ENCODE measurements around the gene WDR48.
A peak's percentile ranks its signal among the peaks of the same experiment; 100 is the strongest.

The WDR48 gene

DNA sequence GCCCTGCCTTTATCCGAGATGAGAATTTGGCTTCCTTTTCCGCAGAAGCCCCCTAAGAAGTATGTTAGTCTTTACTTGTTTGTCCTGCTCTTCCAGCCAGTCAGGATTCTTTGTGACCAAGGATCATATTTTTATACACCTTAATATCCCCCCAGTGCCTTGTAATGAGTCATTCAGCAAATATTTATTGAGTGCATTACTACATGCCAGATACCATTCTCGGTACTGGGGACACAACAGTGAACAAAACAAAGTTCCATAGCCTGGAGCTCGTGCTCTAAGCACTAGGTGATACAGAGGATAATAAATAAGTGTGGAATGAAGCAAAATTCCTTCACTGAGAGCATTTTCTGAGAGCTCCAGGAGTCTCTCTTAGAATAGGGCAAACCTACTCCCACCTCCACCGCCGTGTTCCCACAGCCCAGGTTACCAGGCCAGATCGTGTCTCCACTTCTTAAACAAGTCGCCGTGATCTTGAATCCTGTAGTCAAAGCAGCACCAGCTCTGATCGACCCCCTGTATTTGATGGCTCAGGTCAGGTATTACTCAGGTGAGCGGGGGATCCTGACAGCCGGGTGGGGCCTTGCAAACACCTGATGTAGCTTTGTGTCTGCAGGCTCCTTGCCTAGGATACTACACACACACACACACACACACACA, 74.2 kb downstream of the WDR48 start:
- peak; percentile 64 for DNase-seq

DNA sequence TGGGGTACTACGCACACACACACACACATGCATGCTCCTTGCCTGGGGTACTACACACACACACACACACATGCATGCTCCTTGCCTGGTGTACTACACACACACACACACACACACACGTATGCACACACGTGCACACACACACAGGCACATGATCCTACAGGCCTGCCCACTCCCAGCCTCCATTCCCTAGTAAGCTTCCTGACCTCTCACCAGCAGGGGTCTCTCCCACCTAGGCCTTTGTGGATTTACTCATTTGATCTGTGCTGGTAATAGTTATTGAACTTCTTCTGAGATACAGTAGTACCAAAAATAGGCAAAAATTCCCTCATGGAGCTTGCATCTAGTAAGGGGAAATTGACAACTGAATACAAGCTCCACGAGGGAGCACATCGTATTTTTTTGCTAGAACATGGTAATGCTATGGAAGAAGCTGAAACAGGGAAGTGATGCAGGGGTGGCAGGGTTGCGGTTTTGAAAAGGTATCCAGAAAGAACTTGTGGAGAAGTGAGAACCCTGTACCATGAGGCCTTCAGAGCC, 74.8 kb downstream of the WDR48 start:
- DNase-seq: peak; percentile 69

DNA sequence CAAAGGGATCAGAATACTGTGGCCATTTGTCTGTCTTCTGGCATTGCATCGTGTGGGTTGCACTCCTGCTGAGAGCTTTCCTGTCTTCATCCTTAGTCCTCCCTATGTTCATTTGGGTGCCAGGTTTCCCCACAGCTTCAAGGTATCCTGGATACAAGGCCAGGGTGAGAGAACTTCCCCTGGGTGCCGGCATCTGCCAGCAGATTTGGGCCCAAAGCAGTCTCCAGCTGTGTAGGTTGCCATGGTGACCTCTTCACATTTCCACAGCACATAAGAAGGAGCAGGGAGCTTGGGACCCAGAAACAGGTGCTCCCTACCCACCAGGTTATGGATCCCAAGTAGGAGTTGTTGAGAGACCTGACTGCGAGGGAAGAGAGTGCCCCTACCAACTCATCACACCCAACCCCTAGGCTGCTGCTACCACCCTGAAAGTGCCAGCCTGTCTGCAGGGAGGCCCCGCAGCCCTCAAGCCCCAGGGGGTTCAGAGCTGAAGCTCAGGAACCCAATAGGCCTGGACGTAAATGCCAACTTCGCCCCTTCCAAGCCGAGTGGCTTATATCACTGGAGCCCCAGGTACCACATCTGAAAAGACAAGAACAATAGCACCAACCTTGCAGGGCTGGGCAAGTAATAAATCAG, 75.6 kb downstream of the WDR48 start:
- DNase-seq: no peak

DNA sequence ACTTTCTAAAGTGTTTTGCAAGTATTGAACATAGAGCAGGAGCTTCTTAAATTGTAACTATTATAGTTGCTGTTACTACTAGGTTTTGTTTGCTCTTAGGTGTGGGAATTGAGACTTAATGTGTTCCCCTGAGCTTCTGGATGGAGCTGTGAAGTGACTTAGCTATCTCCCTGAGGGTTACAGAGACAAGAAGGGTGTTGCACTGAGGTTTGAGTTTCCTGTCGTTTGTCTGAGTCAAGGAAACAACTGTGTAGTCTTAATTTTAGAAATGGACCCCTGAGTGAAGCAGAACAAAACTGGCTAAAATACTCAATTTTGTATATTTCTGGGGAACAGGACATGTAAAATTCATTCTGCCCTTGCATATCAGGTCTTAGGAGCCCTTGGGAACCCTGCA, 76.1 kb downstream of the WDR48 start:
- DNase-seq: no peak

DNA sequence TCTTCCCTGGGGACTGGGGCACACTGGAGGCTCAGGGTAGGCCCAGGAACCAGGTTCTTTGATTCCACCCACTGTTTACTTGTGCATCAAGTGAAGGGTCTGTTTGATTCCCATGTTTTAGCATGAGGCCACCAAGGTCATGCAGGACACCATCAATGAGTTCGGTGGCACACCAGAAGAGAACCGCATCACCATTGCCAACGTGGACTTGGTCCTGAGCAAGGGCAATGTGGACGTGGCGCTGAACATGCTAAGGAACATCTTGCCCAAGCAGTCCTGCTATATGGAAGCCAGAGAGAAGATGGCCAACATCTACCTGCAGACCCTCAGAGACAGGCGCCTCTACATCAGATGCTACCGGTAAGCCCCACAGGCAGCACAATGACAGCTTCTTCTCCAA, 77.1 kb downstream of the WDR48 start:
- DNase-seq: no peak

DNA sequence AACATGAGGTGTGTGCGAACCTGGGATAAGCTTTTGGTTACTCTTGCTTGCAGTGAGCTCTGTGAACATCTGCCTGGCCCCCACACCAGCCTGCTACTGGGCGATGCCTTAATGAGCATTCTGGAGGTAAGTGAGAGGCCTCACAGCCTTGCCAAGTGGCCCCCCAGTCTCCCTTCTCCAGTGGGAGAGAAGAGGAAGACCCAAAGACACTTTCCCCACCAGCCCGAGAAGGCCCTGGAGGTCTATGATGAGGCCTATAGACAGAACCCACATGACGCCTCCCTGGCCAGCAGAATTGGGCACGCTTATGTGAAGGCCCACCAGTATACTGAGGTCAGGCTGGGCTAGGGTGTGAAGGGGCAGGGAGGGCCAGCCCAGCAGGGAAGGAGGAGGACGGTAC, 78.2 kb downstream of the WDR48 start:
- no peak for DNase-seq

DNA sequence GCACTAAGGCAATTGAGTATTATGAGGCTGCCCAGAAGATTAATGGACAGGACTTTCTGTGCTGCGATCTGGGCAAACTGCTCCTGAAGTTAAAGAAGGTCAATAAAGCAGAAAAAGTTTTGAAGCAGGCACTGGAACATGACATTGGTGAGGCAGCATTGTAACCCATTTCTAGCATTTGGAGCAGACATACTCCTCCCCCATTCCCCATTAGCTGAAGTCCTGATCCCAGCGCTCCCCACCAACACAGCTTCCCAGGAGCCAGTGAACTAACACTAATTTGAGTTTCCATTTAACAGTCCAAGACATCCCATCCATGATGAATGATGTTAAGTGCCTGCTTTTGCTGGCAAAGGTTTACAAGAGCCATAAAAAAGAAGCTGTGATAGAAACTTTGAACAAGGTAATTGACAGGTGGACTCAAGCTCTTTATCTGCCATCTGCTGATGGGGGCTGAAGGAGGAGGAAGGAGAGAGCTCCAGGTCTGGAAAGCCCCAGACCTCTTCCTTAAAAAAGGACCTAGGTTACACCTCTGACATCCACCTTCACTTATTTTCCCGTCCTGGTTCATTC, 79.0 kb downstream of the WDR48 start:
- DNase-seq: no peak

DNA sequence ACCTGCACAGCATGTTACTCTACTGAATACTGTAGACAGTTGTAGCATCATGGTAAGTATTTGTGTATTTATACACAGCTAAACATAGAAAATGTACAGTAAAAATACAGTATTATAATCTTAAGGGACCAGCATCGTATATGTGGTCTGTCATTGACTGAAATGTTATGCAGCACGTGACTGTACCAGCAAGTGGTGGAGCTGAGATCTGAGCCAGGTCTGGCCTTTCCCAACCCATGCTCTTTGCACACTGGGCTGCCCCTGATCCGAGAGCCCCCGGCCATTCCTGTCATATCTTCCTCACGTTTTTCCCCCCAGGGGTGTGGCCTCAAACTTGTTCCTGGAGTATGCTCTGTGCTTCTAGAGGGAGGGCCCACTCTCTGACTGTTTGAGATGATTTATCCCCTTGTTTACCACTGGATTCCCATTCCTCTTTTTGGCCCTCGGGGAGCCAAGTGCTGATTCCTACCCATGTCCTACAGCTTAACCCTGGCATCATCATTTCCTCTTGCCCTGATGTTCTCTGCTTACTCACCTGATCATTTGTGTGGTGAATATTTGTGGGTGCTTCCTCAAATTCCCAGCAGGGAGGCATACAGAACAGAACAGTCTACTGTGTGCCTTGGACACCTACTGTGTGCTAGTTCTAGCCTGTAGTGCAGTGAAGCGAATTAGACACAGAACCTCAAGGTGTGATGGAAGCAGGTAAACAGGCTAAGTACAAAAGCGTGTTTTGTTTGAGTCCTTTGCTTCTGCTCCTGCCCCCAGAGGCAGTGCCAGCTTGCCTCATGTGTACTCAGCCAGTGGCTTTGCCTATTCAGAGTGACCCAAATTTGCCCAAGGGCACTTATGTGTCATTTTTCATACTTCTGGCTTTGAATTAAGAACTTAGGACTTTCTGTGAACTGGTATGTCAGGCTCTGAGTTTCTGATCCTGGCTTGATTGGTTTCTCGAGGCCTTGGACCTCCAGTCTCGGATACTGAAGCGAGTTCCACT, 80.6 kb downstream of the WDR48 start:
- no peak for DNase-seq

DNA sequence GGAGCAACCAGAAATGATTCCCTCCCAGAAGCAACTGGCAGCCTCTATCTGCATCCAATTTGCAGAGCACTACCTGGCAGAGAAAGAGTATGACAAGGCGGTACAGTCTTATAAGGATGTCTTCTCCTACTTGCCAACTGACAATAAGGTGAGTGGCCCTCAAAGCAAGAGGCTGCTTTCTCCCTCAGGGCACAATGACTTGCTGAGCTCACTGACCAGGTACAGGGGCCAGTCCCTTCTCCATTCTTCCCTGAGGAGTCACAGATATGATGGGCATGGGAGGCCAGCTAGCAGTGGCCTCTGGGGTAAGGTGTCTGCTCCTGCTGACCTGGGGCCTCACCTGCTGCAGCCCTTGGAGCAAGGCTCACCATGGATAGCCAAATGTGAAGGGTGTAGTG, 81.3 kb downstream of the WDR48 start:
- no peak for DNase-seq

DNA sequence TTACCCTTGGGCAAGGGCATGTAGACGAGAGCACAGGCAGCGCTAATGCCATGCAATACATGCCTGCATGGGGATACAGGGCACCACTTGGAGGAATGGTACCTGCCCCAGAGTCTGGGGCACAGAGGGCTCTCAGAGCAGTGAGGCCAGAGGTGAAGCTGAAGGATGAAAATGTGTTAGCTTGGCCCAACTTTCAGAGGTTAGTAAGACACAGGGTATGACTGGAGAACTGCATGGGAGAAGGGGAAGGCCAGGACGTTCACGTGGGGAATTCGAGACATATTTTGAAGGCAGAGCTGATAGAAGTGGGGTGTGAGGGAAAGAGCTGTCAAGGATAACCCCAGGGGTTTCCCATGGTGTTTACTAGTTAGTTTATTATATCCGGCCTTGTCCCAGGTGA, 82.0 kb downstream of the WDR48 start:
- DNase-seq: no peak

DNA sequence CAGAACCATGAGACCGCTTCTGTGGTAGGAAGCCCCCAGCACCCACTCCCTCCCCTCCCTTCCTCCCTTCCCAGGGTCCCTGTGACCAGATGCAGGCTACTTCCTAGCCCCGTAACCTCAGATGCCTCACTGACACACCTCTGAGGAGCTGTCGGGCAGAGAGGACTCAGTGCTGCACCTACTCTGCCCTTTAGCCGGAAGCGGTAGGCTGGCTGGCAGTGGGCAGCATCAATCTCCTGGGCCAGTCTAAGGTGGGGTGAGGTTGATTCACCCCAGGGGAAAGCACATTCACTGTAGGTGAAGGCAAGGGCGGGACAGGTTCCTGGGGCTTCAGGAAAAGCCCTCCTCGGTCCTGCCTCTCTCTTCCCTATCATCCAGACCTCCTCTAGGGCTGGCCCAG, 82.5 kb downstream of the WDR48 start:
- no peak for DNase-seq

DNA sequence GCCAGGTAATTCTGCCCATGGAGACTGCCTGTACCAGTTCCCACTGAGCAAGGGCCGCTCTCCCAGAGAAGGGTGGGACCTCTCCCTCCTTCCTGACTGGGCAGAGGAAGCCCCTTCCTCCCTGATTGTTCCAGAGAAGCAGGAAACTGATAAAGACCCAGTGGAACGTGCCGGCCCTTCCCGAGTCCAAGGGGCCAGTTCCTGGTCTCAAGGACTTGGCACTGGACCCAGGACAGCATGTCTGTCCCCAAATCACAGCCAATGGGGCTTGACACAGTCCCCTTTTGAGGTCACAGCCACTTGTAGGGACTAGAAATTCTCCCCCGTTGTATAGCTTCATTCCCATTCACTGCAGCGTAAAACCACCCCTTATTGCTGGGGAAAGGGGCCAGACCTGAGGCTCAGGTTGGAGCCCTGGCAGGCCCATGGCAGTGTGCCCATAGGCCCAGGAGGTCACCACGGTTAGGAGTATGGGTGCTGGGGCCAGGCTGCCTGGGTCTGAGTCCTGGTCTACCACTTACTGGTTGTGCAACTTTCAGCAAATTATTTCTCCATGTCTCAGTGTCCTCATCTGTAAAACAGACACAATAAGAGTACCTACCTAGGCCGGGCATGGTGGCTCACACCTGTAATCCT, 83.5 kb downstream of the WDR48 start:
- no peak for DNase-seq

DNA sequence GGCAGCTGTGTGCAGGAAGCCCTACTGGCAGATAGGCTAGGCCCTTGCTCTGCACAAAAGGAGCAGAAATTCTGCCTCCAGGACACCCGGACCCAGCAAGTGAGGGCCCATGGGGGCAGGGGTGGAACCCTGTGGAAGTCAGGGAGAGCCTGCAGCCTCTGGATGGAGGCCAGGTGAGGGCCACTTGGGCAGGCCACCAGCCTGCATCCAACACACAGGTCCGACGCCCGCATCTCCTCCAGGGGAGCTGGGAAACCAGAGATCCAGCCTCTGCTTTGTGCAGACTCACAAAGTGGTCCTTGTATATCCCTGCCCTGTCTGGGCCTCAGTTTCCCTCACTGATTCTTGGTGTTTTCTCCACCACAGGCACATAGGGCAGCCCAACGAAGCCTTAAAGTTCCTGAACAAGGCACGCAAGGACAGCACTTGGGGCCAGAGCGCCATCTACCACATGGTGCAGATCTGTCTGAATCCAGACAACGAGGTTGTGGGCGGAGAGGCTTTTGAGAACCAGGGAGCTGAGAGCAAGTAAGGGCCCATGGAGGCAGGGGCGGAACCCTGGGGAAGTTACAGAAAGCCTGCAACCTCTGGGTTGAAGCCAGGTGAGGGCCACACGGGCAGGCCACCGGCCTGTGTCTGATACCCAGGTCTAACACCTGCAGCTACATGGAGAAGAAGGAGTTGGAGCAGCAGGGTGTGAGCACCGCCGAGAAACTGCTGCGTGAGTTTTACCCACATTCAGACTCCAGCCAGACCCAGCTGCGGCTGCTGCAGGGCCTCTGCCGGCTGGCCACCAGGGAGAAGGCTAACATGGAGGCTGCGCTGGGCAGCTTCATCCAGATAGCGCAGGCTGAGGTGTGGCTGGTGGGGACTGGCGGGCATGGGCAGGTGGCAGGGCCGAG, 85.0 kb downstream of the WDR48 start:
- no peak for DNase-seq

DNA sequence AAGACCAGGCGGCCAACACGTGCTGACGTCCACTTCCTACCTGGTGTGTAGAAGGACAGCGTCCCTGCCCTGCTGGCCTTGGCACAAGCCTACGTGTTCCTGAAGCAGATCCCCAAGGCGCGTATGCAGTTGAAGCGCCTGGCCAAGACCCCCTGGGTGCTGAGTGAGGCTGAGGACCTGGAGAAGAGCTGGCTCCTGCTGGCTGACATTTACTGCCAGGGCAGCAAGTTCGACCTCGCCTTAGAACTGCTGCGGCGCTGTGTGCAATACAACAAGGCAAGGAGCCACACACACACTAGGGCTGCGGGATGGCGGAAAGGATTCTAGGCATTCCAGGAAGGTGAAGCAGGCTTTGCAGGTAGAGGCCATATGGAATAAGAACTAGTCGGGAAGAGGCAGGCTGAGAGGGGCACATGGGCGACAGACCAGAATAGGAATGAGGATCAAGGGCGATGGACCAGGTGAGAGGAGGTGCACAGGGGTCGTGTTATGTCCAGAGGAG, 85.7 kb downstream of the WDR48 start:
- DNase-seq: no peak

DNA sequence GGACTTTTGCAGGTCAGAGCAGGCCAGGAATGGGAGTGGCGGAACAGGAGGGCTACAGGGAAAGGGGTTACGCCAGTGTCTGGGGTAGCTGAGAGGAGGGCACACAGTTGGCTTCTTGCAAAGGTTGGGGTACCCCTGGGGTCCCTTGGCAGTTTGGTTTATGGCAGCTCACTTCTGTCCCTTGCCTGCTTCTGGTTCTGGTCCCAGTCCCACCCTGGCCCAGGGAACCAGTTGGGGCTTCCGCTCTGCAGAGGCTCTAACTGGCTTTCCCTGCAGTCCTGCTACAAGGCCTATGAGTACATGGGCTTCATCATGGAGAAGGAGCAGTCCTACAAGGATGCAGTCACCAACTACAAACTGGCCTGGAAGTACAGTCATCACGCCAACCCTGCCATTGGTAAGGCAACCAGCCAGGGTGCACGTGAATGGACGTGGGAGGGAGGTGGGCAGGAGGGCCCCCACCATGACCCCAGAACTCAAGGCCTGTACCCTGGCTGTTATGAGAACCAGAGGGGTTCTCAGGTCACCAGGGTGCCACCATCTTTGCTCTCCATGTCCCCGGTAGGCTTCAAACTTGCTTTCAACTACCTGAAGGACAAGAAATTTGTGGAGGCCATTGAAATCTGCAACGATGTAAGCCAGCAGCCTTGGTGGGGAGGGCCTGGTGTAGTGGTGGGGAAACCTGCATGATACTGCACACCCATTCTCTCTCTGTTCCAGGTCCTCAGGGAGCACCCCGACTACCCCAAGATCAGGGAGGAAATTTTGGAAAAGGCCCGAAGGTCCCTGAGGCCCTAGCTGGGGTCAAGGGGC, 86.4 kb downstream of the WDR48 start:
- no peak for DNase-seq

DNA sequence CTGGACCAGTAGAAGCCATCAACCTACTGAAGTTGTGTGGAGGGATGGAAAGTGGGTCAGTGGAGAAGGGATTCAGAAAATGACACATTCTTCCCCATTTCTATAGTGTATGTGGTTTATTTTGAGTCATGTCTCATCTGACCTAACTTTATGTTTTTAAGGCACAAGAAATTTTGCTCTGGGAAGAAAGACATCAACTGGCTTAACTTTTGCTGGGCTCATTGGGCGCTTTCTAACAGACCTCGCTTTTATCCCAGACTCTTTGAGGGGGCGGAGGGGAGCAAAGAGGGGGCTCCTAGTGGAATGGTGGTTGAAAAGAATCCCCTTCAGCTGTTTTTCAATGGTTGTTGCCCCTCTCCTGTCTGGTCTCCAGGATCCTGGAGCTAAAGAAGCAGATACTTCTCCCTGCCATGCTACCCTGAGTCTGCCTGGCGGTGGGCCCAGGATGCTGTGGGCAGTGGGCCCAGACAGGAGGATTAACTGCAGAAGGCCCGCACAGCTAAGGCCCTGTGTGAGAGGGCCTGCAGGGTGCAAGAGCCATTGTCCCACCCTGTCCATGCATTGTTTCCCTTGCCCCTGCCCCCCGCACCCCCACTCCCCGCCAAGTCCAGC, 87.1 kb downstream of the WDR48 start:
- DNase-seq: no peak

DNA sequence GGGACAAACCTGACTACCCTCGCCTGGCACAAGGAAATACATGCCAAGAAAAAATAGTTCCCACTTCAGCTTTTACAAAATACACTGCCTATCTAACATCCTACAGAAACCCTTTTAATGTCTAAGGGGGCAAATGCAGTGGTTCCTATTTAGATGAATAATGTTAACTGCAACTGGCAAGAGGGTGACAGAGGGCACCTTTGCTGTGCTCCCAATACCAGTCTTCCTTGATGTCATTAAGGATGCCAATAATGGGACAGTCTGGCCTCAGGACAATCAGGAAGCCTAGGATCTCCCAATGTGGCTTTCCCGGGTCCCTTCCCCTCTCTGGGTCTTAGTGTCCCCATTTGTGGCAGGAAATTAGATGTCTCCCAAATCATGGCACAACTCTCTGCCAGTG, 87.6 kb downstream of the WDR48 start:
- no peak for DNase-seq

DNA sequence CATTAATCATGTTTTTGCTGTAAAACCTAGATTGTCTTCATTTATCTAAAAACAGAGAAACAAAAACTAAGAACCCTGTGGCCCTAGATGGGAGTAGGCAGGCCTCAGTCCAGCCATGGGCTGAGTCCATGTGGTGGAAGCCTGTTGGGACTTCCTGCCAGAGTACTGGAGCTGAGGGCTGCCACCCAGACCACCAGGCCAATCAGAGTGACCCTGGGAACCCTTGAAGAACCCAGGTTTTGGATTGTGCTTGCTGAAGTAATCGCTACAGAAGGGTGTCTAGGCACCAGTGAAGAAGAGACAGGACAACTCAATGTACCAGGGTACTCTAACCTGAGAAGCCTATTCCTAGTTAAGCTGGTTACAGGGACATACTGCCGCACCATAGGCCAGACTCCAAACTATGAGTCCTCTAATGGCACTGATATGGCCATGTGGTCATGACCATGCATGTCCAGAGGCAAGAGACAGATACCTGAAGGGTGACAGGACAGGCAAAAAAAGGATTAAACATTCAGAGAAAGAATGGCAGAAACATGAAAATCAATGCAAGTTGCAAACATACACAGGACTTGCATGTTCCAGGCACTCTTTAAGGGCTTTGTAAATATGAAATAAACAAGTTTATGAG, 88.6 kb downstream of the WDR48 start:
- no peak for DNase-seq

DNA sequence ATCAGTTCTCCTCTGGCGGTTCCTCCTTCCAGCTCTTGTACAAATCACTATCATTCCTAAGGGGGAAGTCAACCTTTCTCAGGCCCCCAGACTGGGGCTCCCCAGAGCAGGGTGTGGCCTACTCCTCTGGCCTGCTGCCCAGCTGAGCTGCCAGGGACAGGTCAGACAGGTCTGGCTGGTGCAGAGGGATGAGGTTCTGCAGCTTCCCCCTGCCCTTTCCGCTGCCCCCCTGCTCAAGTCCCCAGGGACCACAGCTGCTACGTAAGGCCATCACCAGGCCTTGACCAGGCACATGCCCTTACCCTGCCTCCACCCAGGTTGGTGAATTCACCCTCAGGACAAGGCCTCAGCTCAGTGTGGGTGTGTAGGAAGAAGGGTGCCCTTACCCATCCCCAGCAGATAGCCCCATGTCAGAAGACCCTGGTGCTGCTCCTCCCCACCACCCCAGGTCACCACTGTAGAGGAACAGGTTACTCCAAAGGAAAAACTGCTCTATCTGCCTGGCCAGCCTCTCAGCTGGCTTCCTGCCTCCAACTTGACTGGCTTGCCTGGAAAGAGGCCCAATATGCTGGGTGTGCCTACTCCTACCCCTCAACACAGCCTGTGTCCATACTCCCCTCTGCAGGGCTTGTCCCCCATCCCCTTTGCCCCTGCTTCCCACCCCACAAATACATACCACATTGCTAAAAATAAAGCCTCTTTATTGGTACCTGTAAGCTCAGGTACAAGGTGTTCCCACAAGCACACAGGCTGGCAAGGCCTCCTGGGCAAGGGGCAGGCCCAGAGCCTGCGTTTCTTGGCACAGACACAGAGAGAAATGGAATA, 89.6 kb downstream of the WDR48 start:
- peak; percentile 51 for DNase-seq

All from fibroblast of skin of right biceps (primary cell).